Neuronal stem cell (in vitro differentiated cells): Measurements from ENCODE around the gene ERVV-1.
"Not testable (repeated sequence)": the region's sequence is repeated elsewhere in the genome, so short reads cannot be mapped to it uniquely, and the experiment has no call there.

ENCODE experiments used
- DNase-seq: peaks from one replicate; pipeline ENCODE4 v3.0.0-alpha.2; 2013; ENCODE audit warnings: low spot score
- H2AFZ ChIP-seq: one replicate; pipeline ENCODE4 v1.6.1; 2013; ENCODE audit warnings: mild to moderate bottlenecking, low read length, inconsistent platforms
- H2AK5ac ChIP-seq: 2 replicates; pipeline ENCODE4 v1.6.1; 2013; ENCODE audit warnings: low read depth, mild to moderate bottlenecking, inconsistent platforms, low read length, moderate library complexity, mixed read lengths
- H2BK120ac ChIP-seq: 2 replicates; pipeline ENCODE4 v1.6.1; 2013; ENCODE audit warnings: low read depth, mild to moderate bottlenecking, inconsistent platforms, low read length, moderate library complexity, mixed read lengths
- H2BK12ac ChIP-seq: one replicate; pipeline ENCODE4 v1.6.1; 2013; ENCODE audit warnings: low read length, inconsistent platforms
- H2BK15ac ChIP-seq: 2 replicates; pipeline ENCODE4 v1.6.1; 2013; ENCODE audit warnings: mild to moderate bottlenecking, low read length, inconsistent platforms, mixed read lengths
- H2BK5ac ChIP-seq: one replicate; pipeline ENCODE4 v1.6.1; 2013; ENCODE audit warnings: inconsistent platforms, mild to moderate bottlenecking, low read length, moderate library complexity
- H3K14ac ChIP-seq: one replicate; pipeline ENCODE4 v1.6.1; 2013; ENCODE audit warnings: low read length, inconsistent platforms
- H3K18ac ChIP-seq: 2 replicates; pipeline ENCODE4 v1.6.1; 2013; ENCODE audit warnings: low read length, inconsistent platforms
- H3K23ac ChIP-seq: 2 replicates; pipeline ENCODE4 v1.6.1; 2013; ENCODE audit warnings: low read depth, mild to moderate bottlenecking, mixed read lengths, low read length, inconsistent platforms; ENCODE audit not compliant: poor library complexity
- H3K27ac ChIP-seq: replicated peaks from 3 replicates; pipeline ENCODE4 v1.5.1; 2013; ENCODE audit warnings: low read length, inconsistent platforms
- H3K27me3 ChIP-seq, 3 experiments: 2 replicates each; pipeline ENCODE4 v1.6.1; 2013; ENCODE audit warnings: low read length in 3 of 3, mild to moderate bottlenecking in 2 of 3, inconsistent platforms in 1 of 3, low read depth in 1 of 3, mixed read lengths in 1 of 3, moderate library complexity in 1 of 3; ENCODE audit not compliant: control insufficient read depth in 3 of 3, insufficient read depth in 3 of 3
- H3K36me3 ChIP-seq, 2 donors: replicated peaks in 1 of 2; 2 replicates each; pipeline ENCODE4 v1.6.1; 2013; ENCODE audit warnings: low read length in 2 of 2; ENCODE audit not compliant: control insufficient read depth in 2 of 2, insufficient read depth in 2 of 2
- H3K4ac ChIP-seq: 2 replicates; pipeline ENCODE4 v1.6.1; 2013; ENCODE audit warnings: inconsistent platforms, mild to moderate bottlenecking, low read length, moderate library complexity
- H3K4me1 ChIP-seq, 2 donors: 1 replicate in 1 of 2; 2 replicates in 1 of 2; pipeline ENCODE4 v1.6.1; 2013; ENCODE audit warnings: low read length in 2 of 2, low read depth in 1 of 2; ENCODE audit not compliant: control insufficient read depth in 2 of 2, insufficient read depth in 1 of 2
- H3K4me2 ChIP-seq: one replicate; pipeline ENCODE4 v1.6.1; 2013; ENCODE audit warnings: mild to moderate bottlenecking, low read length, inconsistent platforms; ENCODE audit not compliant: insufficient read depth, poor library complexity, severe bottlenecking
- H3K4me3 ChIP-seq, 2 donors: 2 replicates each; pipeline ENCODE4 v1.5.1; 2013; ENCODE audit warnings: low read length in 2 of 2, mild to moderate bottlenecking in 2 of 2, inconsistent platforms in 1 of 2, moderate library complexity in 1 of 2
- H3K79me1 ChIP-seq: one replicate; pipeline ENCODE4 v1.6.1; 2013; ENCODE audit warnings: low read depth, mild to moderate bottlenecking, inconsistent platforms, low read length, moderate library complexity
- H3K9ac ChIP-seq: one replicate; pipeline ENCODE4 v1.6.1; 2013; ENCODE audit warnings: mild to moderate bottlenecking, low read depth, low read length, inconsistent platforms; ENCODE audit not compliant: poor library complexity
- H3K9me3 ChIP-seq, 2 donors: replicated peaks in 1 of 2; 2 replicates each; pipeline versions ENCODE3 to v1.6.1; 2013; ENCODE audit warnings: low read length in 2 of 2, mild to moderate bottlenecking in 2 of 2, inconsistent platforms in 1 of 2, low read depth in 1 of 2, mixed read lengths in 1 of 2, moderate library complexity in 1 of 2; ENCODE audit not compliant: control insufficient read depth in 2 of 2, insufficient read depth in 1 of 2
- H4K8ac ChIP-seq: one replicate; pipeline ENCODE4 v1.6.1; 2013; ENCODE audit warnings: low read depth, mild to moderate bottlenecking, inconsistent platforms, low read length, moderate library complexity
- H4K91ac ChIP-seq: one replicate; pipeline ENCODE4 v1.6.1; 2013; ENCODE audit warnings: low read length, low read depth, mild to moderate bottlenecking, inconsistent platforms; ENCODE audit not compliant: poor library complexity
- WGBS, 2 donors: extraction: QIAGEN DNeasy Blood & Tissue Kit; methylation state at CpG; one replicate each; pipeline ENCODE4 v1.1.7; 2013; ENCODE audit warnings: missing lambda C conversion rate in 2 of 2, mixed read lengths in 1 of 2; ENCODE audit not compliant: insufficient read length in 2 of 2, insufficient replicate concordance in 1 of 2; ENCODE audit errors: extremely low coverage in 2 of 2; 5-methylcytosine and 5-hydroxymethylcytosine counted together

Gene ERVV-1

GRCh38 chr19:53015159-53015558, 1.4 kb downstream of the ERVV-1 start:
- Histone ChIP-seq H3K36me3 (no peaks in the 10 kb centered on the region), H3K4me2 (no peak overlapping the region), H2BK12ac (no peak overlapping the region), H3K79me1 (no peaks in the 10 kb centered on the region), H2AFZ (no peak overlapping the region), H4K8ac (no peak overlapping the region), H3K9ac (no peak overlapping the region), H2BK5ac (no peak overlapping the region), H3K4me3 (no peak overlapping the region), H3K27me3 (no peaks in the 10 kb centered on the region), H3K27ac (no peak overlapping the region), H3K14ac (no peak overlapping the region), H4K91ac (no peak overlapping the region), H3K4ac (no peak overlapping the region), H3K18ac (no peak overlapping the region), H2AK5ac (no peak overlapping the region), H3K9me3 (peaks cover 4 to 23% of the 10 kb centered on the region in 2 donors), H2BK15ac (no peak overlapping the region), H3K23ac (no peak overlapping the region), H2BK120ac (no peak overlapping the region), H3K4me1 (no peaks in the 10 kb centered on the region)
- DNase-seq, result no peak
- WGBS, 2 donors, result no CpG with 5 or more reads among the region's 2 CpGs

- Histone ChIP-seq H2BK5ac (no peak overlapping the region), H2BK12ac (no peak overlapping the region), H3K27ac (no peak overlapping the region), H3K27me3 (no peaks in the 10 kb centered on the region), H3K18ac (no peak overlapping the region), H4K91ac (no peak overlapping the region), H3K9ac (no peak overlapping the region), H3K23ac (no peak overlapping the region), H3K79me1 (no peaks in the 10 kb centered on the region), H2AK5ac (no peak overlapping the region), H3K9me3 (peaks cover 4 to 20% of the 10 kb centered on the region in 2 donors), H3K4me3 (no peak overlapping the region), H3K4ac (no peak overlapping the region), H3K4me2 (no peak overlapping the region), H4K8ac (no peak overlapping the region), H3K4me1 (no peaks in the 10 kb centered on the region), H2BK15ac (no peak overlapping the region), H2AFZ (no peak overlapping the region), H2BK120ac (no peak overlapping the region), H3K36me3 (no peaks in the 10 kb centered on the region), H3K14ac (no peak overlapping the region)
- no CpG with 5 or more reads among the region's 8 CpGs for WGBS, 2 donors
- DNase-seq, result no peak
Observed at GRCh38 chr19:53015730-53016129, 2.0 kb downstream of the ERVV-1 start.

GRCh38 chr19:53019684-53020083, 6.0 kb downstream of the ERVV-1 start:
- Histone ChIP-seq H3K4me1 (no peaks in the 10 kb centered on the region), H3K4me2 (no peak overlapping the region), H3K79me1 (no peaks in the 10 kb centered on the region), H2AK5ac (no peak overlapping the region), H3K9ac (no peak overlapping the region), H3K4me3 (no peak overlapping the region), H2BK12ac (no peak overlapping the region), H2BK15ac (no peak overlapping the region), H3K27me3 (no peaks in the 10 kb centered on the region), H2BK5ac (no peak overlapping the region), H3K14ac (no peak overlapping the region), H3K27ac (no peak overlapping the region), H3K4ac (no peak overlapping the region), H3K23ac (no peak overlapping the region), H3K18ac (no peak overlapping the region), H3K9me3 (peaks cover 4 to 9% of the 10 kb centered on the region in 2 donors), H3K36me3 (no peaks in the 10 kb centered on the region), H4K8ac (no peak overlapping the region), H2BK120ac (no peak overlapping the region), H2AFZ (no peak overlapping the region), H4K91ac (no peak overlapping the region)
- DNase-seq, result no peak
- no CpG with 5 or more reads among the region's 1 CpG for WGBS, 2 donors

- H3K23ac ChIP-seq, H3K27me3 ChIP-seq, H3K9ac ChIP-seq, H4K8ac ChIP-seq, H4K91ac ChIP-seq, H3K14ac ChIP-seq, H3K27ac ChIP-seq, H2AK5ac ChIP-seq, H2BK12ac ChIP-seq, H3K4me2 ChIP-seq, H2AFZ ChIP-seq, H2BK120ac ChIP-seq, H2BK5ac ChIP-seq, H3K4ac ChIP-seq, H3K4me3 ChIP-seq, H3K4me1 ChIP-seq, H3K18ac ChIP-seq, H3K36me3 ChIP-seq, H3K79me1 ChIP-seq, H3K9me3 ChIP-seq, DNase-seq, H2BK15ac ChIP-seq: not testable (repeated sequence)
- WGBS, 2 donors, result no CpG with 5 or more reads among the region's 7 CpGs
Observed at GRCh38 chr19:53028306-53028705, 14.6 kb downstream of the ERVV-1 start.
